Skeletal muscle tissue (tissue), 4 donors: ENCODE data around the gene UPK3A. TPM values are rescaled to one million over a fixed set of nuclear protein-coding genes. Genes with fewer than 3 reads are reported as not detected.
"Not testable (repeated sequence)": the region's sequence is repeated elsewhere in the genome, so short reads cannot be mapped to it uniquely, and the experiment has no call there.

Experiments
- H3K27ac ChIP-seq: one replicate; pipeline ENCODE4 v1.7.0; 2013; ENCODE audit warnings: mild to moderate bottlenecking, low read depth, low read length, inconsistent platforms
- H3K27me3 ChIP-seq, 3 donors: one replicate each; pipeline ENCODE4 v1.7.0; 2013; ENCODE audit warnings: low read length in 3 of 3; ENCODE audit not compliant: control insufficient read depth in 3 of 3, insufficient read depth in 3 of 3
- H3K36me3 ChIP-seq, 3 donors: one replicate each; pipeline ENCODE4 v1.7.0; 2013; ENCODE audit warnings: low read length in 3 of 3; ENCODE audit not compliant: control insufficient read depth in 3 of 3, insufficient read depth in 3 of 3
- H3K4me1 ChIP-seq, 3 donors: one replicate each; pipeline ENCODE4 v1.7.0; 2013; ENCODE audit warnings: low read length in 3 of 3, mild to moderate bottlenecking in 3 of 3; ENCODE audit not compliant: control insufficient read depth in 3 of 3, insufficient read depth in 3 of 3
- H3K4me3 ChIP-seq, 3 donors: one replicate each; pipeline ENCODE4 v1.7.0; 2013; ENCODE audit warnings: low read length in 3 of 3
- H3K9ac ChIP-seq, 3 donors: one replicate each; pipeline ENCODE4 v1.7.0; 2013; ENCODE audit warnings: low read length in 3 of 3, mild to moderate bottlenecking in 3 of 3, moderate library complexity in 2 of 3, low read depth in 1 of 3
- H3K9me3 ChIP-seq, 3 donors: one replicate each; pipeline ENCODE4 v1.7.0; 2013; ENCODE audit warnings: low read length in 3 of 3; ENCODE audit not compliant: control insufficient read depth in 3 of 3
- total RNA-seq: library from RNA; depleted of rRNA; stranded (reverse); fragments of >200 nt; gene quantifications from one replicate; pipeline ENCODE4 v1.2.3, GENCODE V29; 2014
- donor health status: Osteomylitis.

UPK3A gene
- total RNA-seq, 1 donor from 2014 or later = not detected

DNA sequence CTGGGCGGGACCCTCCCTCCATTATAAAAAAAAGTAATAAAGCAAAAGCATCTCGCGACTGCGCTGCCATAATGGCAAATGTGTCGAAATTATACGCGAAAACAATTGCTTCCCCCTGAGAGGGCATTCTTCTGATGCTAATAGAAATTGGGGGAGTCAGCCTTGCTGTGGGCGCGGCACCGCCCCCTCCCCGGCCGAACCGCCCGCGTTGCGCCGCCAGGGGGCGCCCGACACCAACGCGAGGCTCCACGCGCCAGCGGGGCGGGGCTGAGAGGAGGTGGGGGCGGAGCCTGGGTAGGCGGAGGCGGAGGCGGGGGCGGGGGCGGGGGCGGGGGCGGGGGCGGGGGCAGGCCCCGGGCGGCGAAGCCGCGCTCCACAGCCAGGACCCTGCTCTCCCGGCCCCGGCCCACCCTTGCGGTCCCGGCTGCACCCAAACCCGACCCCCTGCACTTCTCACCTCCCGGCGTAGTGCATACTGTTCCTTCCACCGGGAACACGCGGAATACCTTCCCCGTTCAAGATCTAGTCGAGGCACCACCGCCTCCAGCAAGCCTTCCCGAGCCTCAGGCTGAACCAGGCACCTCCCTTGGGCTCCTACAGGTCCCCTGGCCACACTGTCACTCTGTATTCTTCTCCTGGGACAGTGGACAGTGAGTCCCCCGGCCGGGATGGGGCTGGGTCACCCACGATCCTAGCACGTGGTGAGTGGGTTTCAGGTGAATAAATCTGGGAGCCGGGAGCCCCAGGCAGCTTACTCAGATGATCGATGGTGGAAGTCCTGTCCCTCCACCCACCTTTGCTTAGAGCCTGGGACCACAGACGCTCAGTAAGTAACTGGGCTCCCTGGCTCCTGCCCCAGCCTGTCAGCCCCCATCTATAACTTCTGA lies 15.5 kb upstream of the UPK3A start:
- Histone ChIP-seq H3K9ac (peak overlapping the region; percentile 68 to 91 (median 74)), H3K9me3 (no peaks in the 10 kb centered on the region), H3K4me1 (peaks cover 43 to 50% (median 47%) of the 10 kb centered on the region in 3 donors), H3K4me3 (peak overlapping the region; percentile 72 to 87 (median 80)), H3K36me3 (no peaks in the 10 kb centered on the region), H3K27me3 (no peaks in the 10 kb centered on the region), H3K27ac (peak overlapping the region; percentile 21)

DNA sequence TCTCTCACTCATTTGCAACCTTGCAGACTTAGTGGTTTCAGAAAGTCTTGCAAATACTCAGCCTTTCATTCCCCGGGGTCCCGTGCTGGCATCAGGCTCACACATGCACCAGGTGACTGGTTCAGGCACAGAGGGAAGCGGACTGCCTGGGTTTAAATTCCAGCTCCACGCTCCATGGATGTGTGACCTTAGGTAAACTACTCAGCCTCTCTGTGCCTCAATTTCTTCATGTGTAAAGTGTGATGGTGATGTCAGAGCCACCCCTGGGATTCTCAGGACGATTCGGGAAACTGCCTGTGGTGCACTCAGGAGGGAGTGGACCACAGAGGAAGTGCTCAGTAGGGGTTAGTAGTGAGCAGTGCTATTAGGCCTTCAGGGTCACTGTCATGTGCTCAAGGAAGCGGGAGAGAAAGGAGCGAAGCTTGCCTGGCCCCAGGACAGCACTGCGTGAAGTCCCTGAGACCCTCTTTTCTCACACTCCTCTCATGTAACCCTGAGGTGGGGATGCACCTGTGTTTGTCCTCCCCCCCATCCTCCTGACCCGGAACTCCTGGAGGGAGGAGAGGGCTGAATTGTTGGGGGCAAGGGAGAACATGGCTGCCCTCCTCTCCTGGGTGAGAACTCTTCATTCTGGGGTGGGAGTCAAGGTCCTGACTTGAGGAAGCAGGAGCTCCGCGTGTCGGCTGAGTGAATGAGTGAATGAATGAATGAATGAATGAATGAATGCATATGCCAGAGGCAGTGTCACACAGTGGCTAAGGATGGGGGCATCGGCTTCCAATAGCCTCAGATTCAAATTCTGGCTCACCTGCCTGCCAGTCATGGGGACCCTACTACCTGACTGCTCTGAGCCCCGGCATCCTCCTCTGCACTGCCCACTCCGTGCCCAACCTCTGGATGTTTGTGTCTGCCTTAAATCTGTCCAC lies 14.4 kb upstream of the UPK3A start:
- Histone ChIP-seq H3K9ac (peak overlapping the region in 2 of 3 donors; percentile 57 to 91), H3K27ac (peak overlapping the region; percentile 1), H3K36me3 (no peaks in the 10 kb centered on the region), H3K4me3 (peak overlapping the region in 2 of 3 donors; percentile 3 to 87), H3K4me1 (peaks cover 42 to 51% (median 46%) of the 10 kb centered on the region in 3 donors), H3K9me3 (no peaks in the 10 kb centered on the region), H3K27me3 (no peaks in the 10 kb centered on the region)

DNA sequence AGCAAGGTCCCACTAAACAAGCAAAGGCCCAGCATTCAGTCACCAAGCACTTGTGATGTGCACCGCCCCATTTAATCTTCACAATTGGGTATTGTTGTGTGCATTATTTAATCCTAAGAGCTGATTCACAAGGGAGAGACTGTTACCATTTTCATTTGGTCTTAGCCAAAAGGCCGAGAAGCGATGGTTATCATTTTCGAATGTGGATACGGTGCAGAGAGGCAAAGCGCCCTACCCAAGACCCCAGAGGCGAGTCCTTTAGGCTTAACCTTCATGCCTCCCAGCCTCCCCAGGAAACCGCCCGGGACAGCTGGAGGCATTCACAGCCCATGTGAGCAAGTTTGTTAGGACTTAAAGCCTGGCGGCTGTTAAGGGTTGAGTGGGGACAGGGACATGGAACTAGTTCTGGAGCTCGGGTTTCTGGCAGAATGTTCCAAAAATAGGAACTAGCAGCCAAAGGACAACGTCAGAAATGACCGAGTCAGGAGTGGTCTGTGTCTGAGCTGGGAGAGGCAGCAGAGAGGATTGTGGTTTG lies 13.0 kb upstream of the UPK3A start:
- H3K27ac ChIP-seq = peak overlapping the region; percentile 95
- H3K4me1 ChIP-seq = peaks cover 42 to 51% (median 46%) of the 10 kb centered on the region in 3 donors
- H3K27me3 ChIP-seq = no peaks in the 10 kb centered on the region
- peak overlapping the region in 2 of 3 donors; percentile 13 to 54 for H3K4me3 ChIP-seq
- H3K9ac ChIP-seq = peak overlapping the region; percentile 68 to 81 (median 73)
- H3K9me3 ChIP-seq = no peaks in the 10 kb centered on the region
- H3K36me3 ChIP-seq = no peaks in the 10 kb centered on the region

DNA sequence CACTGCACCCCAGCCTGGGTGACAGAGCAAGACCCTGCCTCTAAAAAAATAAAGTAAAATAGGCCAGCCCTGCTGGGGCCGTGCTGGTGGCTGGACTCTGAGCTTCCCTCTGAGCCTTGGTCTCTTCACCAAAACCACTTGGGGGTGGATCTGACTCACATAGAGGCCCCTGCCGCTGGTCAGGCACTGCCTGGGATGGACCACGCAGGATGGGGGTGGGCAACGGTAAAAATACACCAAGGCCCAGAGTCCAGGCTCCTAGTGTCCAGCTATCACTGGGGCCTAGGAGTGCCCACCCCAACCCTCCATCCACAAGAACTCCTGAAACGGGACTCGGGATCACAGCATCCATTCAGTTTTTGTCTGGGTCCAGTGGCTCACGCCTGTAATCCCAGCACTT lies 12.3 kb upstream of the UPK3A start:
- no peaks in the 10 kb centered on the region for H3K27me3 ChIP-seq
- H3K4me1 ChIP-seq = peaks cover 42 to 51% (median 46%) of the 10 kb centered on the region in 3 donors
- H3K36me3 ChIP-seq = no peaks in the 10 kb centered on the region
- peak overlapping the region in 2 of 3 donors; percentile 23 to 36 for H3K4me3 ChIP-seq
- peak overlapping the region; percentile 14 to 81 (median 73) for H3K9ac ChIP-seq
- no peaks in the 10 kb centered on the region for H3K9me3 ChIP-seq
- H3K27ac ChIP-seq = peak overlapping the region; percentile 95

DNA sequence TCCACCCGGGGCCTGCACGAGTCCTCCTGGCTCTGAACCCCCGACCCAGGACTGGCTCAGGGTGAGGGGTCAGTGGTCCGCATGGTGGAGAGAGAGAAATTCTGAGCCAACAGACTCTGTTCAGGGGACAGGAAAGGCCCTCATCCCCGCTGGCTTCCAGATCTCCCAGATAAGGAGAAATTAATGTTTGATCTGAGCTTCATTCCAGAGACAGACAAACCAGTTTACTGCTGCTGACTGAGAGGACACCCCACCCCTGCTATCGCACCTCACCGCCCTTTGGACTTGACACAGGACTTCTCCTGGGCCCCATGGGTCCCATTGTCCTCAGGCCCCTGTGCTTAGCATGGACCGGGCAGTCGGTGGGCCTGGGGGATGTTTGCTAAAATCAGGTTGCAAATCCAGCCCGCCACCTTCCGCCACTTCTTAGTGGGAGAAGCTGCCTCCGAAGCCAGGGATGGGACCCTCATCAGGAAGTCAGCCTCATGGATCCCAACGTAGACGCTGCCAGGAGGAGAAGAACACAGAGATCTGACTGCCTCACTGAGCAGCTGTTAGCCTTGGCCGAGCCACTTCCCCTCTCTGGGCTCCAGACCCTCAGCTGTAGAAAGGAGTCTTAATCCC lies 11.2 kb upstream of the UPK3A start:
- no peaks in the 10 kb centered on the region for H3K27me3 ChIP-seq
- H3K4me3 ChIP-seq = no peak overlapping the region
- peak overlapping the region; percentile 30 for H3K27ac ChIP-seq

DNA sequence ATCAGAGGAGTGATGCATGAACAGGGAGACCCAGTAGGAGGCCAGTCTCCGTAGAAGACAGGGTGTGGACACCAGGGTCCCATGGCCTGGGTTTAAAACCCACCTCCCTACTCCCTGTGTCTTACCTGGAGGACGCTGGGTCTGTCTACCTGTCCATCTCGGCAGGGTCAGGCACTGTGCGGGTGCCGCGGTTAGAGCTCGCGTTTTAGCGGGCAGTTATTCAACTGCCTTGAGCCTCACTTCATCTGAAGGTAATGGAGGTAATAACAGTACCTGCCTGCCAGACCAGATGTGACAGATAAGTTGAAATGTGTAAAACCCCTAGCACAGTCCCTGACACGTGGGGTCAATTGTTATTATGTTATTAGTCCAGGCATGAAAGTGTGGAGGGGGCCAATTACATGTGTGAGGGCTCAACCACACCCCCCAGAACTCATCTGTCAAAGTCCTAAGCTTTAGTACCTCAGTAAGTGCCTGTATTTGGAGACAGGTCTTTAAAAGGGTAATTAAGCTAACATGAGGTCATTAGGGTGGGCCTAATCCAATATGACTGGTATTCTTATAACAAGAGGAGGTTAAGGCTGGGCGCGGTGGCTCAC lies 8.1 kb upstream of the UPK3A start:
- no peaks in the 10 kb centered on the region for H3K9me3 ChIP-seq
- H3K36me3 ChIP-seq = no peaks in the 10 kb centered on the region
- no peak overlapping the region for H3K27ac ChIP-seq
- peaks cover 21 to 27% (median 22%) of the 10 kb centered on the region in 3 donors for H3K4me1 ChIP-seq
- H3K27me3 ChIP-seq = no peaks in the 10 kb centered on the region
- H3K4me3 ChIP-seq = no peak overlapping the region
- H3K9ac ChIP-seq = no peak overlapping the region

More for the DNA sequence above, 11.2 kb upstream of the UPK3A start:
- H3K9me3 ChIP-seq = no peaks in the 10 kb centered on the region
- H3K4me1 ChIP-seq = peaks cover 42 to 51% (median 45%) of the 10 kb centered on the region in 3 donors
- H3K9ac ChIP-seq = peak overlapping the region in 1 of 3 donors; percentile 45
- H3K36me3 ChIP-seq = no peaks in the 10 kb centered on the region

DNA sequence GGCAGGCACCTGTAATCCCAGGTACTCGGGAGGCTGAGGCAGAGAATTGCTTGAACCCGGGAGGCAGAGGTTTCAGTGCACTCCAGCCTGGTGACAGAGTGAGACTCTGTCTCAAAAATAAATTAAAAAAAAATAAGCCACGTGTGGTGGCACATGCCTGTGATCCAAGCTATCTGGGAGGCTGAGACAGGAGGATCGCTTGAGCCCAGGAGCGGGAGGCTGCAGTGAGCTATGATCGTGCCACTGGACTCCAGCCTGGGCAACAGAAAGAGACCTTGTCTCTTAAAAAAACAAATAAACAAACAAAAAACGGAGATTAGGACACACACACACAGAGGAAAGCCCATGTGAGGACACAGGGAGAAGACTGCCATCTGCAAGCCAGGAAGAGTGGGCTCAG lies 7.0 kb upstream of the UPK3A start:
- not testable (repeated sequence) for H3K27me3 ChIP-seq, H3K27ac ChIP-seq, H3K9me3 ChIP-seq, H3K36me3 ChIP-seq, H3K4me3 ChIP-seq, H3K9ac ChIP-seq
- peaks cover 10 to 17% (median 12%) of the 10 kb centered on the region in 3 donors for H3K4me1 ChIP-seq

DNA sequence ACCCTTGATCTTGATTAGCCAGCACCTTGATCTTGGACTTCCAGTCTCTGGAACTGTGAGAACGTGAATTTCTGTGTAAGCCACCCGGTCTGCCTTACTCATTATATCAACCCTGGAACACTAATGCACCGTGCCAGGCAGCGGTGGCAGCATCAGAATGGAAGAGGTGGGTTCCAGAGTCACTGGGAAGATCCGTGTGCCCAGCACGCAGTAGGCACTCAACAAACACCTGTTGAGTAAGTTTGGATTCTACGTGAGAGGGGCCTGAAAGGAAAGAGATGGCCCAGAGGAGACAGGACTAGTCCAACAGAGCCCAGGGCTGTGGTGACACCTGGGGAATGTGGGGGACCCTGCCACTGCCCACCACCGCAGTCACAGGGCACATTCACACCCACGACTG lies 6.6 kb upstream of the UPK3A start:
- no peak overlapping the region for H3K9ac ChIP-seq
- H3K4me1 ChIP-seq = peaks cover 9 to 15% (median 11%) of the 10 kb centered on the region in 3 donors
- no peaks in the 10 kb centered on the region for H3K27me3 ChIP-seq
- H3K36me3 ChIP-seq = no peaks in the 10 kb centered on the region
- H3K4me3 ChIP-seq = no peak overlapping the region
- no peak overlapping the region for H3K27ac ChIP-seq
- no peaks in the 10 kb centered on the region for H3K9me3 ChIP-seq

DNA sequence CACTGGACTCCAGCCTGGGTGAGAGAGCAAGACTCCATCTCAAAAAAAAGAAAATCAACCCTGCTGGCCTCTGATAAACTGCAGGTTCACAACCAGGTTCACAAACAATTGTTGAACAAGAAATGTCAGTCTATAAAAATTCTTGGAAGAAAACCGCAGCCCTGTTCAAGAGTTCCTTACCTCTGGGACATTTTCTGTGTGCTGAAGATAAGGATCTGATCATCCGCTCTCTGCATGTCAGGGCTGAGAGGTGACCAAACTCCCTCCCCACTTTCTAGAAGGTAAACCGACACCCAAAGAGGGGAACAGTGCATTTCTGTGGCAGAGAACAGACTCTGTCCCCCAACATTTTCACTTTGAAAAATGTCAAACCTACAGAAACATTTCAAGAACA lies 4.2 kb upstream of the UPK3A start:
- Histone ChIP-seq H3K27ac (peak overlapping the region; percentile 54), H3K27me3 (no peaks in the 10 kb centered on the region), H3K4me1 (peaks cover 9 to 13% (median 12%) of the 10 kb centered on the region in 3 donors), H3K9ac (no peak overlapping the region), H3K36me3 (no peaks in the 10 kb centered on the region), H3K9me3 (no peaks in the 10 kb centered on the region), H3K4me3 (no peak overlapping the region)
